ENCODE measurements around the gene RNF4. TPM values are rescaled to one million over a fixed set of nuclear protein-coding genes. Genes with fewer than 3 reads are reported as not detected.
"Not testable (repeated sequence)": the region's sequence is repeated elsewhere in the genome, so short reads cannot be mapped to it uniquely, and the experiment has no call there.

RNF4 gene
- total RNA-seq, 1 donor from 2014 or later = 34.6 TPM

DNA sequence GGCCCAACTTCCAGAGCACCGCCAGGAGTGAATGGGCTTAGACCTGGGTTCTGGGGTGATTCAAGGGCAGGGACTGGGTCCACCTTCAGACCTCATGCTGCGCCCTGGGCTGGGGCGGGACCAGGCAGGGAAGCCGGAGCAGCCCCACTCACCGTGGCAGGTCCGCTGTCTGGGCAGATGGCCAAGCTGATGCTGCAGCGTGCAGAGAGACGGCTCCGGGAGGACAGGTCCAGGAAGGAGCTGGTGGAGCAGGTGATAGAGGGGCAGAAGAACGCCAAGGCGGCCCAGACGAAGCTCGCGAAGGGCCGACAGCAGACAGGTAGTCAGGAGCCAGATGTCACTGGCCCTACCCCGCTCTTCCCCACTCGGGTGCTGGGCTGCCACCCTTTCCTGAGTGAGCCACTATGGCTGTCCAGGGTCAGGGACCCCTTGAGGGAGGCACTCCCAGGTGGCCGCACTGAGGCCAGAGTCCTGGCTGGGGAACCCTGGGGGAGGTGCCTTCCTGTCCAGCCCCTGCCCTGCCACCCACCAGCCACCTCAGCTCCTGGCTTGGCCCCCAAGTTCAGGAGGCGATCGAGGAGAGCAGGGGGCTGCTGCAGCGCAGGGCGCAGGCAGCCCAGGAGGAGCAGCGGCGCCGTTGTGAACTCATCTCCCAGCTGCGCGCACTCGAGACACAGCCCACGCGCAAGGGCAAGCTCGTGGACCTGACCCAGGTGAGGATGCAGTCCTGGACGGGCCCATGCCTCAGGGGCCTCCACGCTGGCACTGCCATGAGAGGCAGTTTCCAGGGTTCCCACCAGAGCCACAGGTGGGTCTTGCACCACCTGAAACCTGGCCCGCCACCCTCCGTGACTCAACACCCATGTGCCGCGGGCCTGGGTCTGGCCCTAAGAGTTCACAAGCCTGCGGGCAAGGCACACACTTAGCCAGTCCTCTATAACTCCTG is 10.1 kb upstream of the RNF4 start:
- peak; percentile 25 for ATAC-seq

DNA sequence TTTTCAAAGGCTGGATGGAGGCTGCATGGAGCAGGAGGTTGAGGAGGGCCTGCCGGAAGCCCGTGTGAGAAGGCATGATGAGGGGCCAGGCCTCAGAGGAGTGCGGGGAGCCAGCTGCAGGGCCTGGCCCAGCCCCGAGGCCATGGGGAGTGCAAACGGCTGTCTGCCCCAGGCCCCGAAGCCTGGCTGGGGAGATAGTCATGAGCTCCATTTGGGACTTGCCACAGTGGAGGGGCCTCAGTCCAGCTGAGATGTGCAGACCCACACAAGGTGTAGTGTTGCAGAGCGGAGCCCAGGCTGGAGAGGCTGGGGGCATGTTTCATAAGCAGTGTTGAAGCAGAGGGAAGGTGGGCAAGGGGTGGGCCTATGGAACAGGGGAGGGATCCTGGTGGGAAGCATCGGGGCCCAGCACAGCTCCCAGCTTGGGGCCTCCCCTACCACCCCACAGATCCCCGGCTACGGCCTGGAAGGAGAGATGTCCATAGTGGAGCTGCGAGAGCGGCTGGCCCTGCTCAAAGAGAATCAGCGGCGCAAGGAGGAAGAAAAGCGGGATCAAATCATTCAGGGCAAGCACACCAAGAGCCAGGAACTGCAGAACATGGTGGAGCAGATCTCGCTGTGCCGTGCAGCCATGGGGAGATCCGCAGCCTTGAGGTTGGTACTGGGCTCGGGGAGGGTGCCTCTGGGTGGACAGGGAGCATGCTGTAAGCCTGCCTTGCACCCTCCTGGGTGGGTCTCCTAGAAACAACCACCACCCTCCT is 9.1 kb upstream of the RNF4 start:
- ATAC-seq = no peak

DNA sequence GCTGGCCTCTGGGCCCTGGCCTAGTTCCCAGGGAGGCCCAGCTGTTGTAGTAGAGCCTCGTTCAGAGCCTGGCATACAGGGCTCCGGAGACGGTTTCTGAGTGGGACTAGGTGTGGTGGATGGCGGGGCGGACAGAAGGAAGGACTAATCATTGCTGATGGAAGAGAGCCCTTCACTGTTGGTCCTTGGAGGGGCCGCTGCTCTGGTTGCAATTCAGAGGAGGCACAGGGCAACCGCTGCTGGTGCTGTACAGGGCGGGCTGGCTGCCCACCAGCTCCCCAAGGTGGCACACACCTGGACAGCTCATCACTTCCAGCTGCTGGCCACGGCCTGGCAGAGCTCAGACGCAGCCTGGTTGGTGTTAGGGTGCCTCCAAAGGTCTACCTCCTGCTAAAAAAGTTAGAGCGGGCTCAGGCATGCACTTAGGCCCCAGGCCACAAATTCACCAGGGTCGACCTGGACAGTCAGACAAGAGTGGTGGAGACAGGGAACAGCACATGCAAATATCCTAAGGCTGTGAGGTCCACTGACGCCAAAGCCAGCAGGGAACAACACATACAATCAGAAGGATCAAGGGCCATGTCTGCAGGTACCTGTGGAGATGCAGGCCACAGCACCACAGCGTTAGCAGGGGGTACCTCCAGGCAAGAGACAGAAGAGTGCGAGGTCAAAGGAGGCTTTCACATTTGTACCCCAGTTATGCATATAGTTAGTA is 7.5 kb upstream of the RNF4 start:
- ATAC-seq = no peak

DNA sequence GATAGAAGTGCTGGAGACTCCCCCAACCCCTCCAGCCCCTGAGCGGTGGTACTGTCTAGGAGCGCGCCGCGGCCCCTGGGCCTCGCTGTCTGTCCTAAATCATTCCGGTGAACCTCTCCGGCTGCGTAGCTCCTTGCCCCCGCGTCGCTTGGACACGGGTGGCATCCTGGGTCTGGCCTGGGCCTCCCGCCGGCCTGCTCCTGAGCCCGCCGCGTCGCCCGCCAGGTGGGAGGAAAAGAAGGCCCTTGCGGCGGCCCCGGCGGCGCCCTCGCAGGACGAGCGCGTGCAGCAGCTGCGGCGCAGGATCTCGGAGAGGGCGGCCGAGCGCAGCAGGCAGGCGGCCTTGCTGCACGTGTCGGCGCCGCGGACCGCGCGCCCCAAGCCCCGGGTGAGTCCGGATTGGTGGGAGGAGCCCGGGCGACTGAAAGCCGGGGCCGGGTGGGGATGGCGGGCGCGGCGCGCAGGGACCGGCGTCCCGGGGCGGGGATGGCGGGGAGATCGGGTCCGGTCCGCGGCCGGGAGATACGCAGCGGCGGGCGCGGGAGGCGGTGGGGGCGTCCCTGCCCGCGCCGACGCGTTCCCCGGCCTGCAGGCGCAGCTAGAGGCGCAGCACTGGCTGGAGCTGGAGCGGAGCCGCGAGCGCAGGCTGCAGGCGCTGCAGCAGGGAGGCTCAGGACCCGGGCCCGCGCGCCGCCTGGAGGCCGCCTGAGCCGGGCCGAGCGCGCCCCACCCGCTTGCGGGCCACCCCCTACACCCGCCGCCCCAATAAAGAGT is 6.5 kb upstream of the RNF4 start:
- ATAC-seq = peak; percentile 75

DNA sequence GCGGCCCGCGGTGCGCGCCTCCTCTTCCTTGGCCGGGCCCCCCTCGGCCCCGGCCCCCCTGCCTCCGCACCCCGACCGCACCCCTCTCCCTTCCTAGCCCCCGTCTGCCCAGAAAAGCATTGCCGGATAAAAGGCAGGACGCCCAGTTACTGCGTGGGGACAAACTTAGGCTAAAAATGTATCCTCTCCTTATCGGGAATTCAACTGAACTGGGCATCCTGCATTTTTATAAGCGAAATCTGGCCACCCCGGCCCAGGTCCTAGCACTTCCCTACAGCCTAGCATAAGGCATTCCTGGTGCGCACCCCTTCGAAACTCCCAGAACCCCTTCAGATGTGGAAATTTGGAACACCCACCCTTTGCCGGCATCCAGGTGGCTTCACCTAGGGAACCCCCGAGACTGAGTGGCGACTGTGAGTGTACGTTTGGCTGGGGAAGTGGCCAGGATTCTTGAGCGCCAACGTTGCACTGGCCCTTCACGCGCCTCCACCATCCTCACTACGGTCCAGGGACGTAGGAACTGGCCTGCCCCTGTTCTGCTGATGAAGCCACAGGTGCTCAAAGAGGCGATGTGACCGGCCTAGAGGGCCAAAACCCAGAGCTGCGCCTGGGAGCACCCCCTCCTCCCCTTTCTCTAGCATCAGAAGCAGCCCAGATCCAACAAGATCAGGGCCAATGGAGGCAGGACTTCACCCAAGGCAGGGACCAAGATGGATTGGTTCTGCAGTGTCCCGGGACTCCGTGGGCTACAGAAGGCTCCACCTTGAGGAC is 5.7 kb upstream of the RNF4 start:
- ATAC-seq = no peak

DNA sequence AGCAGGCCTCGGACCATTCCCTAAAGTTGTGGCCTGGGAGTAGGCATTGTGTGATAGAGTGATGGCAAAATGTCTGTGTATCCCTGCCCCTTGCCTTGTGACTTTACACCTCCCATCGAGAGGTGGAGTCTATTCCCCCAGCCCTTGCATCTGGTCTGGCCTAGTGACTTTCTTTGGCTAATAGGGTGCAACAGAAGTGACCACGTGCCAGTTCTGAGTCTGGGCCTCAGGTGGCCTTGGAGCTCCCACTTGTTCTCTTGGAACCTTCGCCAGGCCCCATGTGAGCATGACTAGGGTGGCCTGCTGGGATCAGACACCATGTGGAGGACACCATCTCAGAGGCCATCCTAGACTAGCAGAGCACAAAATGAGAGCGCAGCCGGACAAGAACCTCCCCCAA is 3.9 kb upstream of the RNF4 start:
- no peak for ATAC-seq

DNA sequence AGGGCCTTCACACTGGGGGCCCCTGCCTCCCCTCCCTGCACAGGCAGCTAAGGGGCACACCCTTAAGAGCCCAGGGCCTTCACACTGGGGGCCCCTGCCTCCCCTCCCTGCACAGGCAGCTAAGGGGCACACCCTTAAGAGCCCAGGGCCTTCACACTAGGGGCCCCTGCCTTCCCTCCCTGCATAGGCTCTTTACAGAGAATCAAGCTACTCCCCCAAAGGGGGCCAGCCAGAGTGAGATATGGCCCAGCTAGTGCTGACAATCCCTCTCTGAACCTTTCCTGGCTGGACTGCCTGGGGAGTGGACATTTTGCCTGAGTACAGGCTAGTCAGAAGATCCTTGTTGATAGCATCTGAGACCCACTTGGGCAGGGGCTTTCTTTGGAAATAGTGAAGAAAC is 3.4 kb upstream of the RNF4 start:
- not testable (repeated sequence) for ATAC-seq

DNA sequence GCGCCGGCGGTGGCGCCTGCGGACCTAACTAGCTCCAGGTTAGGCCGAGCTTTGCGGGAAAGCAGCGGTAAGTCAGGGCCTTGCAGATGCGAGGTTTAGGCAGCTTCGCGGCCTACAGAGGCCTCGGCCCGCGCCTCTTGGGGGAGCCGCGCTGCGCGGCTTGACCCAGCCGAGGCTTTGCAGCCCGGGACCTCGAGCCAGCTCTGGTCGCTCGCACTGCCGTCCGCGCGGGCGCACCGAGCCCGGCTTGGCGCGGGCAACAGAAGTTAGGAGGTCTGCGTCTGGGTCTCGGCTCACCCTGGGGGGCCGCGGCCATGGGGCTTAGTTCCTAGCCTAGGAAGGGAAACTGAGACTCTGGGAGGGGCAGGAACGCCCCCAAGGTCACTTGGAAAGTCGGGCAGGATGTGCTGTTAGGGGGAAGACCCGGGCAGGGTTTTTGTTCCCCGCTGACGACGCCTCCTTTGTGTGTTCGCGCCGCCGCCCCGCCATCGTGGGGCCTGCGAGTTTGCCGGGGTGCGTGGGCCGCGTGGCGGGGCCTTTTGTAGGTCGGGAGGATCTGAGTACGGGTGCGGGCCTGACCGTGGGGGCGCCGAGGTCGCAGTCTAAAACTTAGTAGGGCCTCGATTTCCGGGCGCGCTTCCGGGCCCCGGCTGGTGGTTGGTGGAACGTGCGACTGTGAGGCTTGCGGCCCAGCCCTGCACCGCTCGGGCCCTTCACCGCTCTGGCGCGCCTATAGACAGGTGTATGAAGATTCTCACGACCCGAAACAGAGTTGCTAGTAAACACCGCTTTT is 482 bp downstream of the RNF4 start:
- ATAC-seq = peak; percentile 76

DNA sequence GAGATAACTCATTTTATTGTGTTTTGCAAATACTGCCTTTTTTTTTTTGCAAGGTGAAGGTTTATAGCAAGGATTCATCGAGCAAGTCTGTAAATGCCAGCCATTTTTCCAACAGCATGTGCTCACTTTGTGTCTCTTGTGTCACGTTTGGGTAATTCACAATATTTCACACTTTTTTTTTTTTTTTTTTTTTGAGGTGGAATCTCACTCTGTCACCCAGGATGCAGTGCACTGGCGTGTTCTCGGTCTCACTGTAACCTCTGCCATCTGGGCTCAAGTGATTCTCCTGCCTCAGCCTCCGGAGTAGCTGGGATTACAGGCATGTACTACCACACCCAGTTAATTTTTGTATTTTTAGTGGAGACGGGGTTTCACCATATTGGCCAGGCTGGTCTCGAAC is 1.9 kb downstream of the RNF4 start:
- ATAC-seq = no peak

DNA sequence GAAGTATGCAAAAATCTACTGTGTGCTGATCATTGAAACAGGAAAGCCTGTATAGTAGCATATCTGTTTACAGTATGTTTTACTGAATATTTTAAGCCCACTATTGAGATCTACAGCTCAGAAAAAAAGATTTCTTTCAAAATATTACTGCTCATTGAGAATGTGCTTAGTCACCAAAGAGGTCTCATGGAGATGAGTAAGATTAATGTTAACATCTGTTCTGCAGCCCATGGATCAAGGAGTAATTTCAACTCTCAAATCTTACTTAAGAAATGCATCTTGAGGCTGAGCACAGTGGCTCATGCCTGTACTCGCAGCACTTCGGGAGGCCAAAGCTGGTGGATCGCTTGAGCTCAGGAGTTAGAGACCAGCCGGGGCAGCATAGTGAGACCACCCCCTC is 3.3 kb downstream of the RNF4 start:
- ATAC-seq = no peak

DNA sequence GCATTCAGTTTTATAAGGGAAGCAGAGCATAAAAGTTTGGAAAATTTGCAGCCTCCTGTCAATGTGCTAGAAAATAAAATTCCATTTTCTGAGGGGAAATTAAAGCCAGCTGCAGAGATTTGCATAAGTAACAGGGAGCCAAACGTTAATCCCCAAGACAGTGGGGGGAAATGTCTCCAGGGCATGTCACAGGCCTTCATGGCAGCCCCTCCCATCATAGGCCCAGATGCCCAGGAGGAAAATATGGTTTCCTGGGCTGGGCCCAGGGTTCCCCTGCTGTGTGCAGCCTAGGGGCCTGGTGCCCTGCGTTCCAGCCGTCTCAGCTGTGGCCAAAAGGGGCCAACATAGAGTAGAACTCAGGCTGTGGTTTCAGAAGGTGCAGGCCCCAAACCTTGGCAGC is 9.3 kb downstream of the RNF4 start:
- ATAC-seq = no peak

DNA sequence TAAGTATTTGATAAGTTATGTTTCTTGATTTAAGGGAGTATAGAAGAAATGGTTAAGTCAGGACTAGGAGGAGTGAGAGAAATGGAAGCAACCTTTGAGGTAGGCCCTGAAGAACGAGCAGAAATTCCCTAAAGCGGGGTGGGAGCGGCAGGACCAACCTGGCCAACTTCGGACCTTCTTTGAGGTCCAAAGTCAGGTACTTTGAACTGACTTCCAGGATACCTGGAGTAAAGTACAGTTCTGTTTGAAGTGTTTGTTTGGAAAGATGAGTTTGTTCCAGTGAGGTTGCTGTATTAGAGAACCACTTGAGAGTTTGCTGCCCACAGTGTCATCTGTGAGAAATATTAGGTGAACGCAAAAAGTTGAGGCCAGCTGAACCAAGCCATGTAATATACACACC is 11.7 kb downstream of the RNF4 start:
- ATAC-seq = no peak

DNA sequence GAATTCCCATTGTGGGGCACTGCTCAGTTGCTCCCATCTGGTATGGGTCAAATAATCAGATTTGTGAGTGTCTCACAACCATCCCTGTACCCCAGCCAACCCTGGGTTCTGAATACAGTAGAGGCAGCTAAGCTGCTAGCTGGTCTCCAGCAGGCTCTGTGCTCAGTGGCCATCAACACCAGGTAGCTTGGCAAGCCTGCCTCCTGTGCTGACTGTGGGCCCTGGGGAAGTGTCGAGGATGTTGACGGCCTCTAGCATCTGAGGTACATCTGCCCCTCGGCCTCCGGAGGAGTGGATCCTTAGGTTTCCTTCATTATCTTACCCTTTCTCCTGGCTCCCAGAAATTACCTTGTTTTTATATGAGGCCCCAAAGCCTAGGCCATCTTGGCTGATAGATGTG is 13.3 kb downstream of the RNF4 start:
- ATAC-seq = no peak

DNA sequence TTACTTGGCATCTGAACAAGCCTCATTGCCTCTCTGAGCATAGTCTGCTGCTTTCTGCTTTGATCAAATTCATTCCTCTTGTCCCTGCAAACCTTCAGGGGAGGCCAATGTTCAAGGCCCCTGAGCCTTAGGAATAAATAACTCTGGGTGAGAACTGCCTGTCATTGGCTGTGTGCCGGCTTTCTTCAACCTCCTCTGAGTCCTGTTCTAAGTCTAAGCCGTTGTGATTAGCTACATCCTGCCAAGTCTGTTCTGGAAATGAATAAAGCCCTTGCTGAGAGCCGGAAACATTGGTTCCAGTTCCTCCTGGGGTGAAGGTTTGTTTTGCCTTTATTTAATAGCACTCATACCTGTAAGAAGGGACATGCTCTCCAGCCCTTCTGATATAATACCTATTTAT is 13.8 kb downstream of the RNF4 start:
- peak; percentile 35 for ATAC-seq

DNA sequence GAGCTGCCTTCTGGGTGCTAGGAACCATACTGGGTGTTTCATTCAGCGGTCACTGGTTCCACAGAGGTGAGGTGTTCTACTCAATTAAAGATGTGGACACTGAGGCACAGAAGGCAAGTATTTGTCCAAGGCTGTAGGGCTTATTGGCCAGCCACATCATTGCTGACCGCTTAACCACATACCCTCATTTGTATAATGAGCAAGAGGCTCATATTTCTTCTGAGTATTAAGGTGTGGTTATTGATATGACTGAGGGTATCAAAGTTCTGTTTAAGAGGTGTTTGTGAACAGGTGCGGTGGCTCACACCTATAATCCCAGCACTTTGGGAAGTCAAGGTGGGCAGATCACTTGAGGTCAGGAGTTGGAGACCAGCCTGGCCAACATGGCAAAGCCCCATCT is 14.3 kb downstream of the RNF4 start:
- no peak for ATAC-seq

DNA sequence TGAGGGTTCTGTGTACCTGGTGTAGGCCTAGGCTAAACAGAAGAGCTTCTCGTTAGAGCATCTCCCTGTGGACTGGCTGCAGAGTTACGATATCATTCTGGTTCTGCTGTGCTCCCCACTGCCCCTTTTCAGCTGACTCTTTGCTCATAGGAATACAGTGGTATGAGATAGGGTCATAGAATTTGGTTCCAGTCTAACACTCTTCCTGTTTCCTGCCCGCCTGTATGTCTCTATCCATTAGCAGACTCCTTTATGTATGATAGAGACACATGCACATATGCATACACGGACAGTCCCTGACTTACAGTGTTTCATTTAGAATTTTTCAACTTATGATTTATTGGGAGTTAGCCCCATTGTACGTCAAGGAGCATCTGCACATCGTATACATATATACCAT is 15.3 kb downstream of the RNF4 start:
- no peak for ATAC-seq

DNA sequence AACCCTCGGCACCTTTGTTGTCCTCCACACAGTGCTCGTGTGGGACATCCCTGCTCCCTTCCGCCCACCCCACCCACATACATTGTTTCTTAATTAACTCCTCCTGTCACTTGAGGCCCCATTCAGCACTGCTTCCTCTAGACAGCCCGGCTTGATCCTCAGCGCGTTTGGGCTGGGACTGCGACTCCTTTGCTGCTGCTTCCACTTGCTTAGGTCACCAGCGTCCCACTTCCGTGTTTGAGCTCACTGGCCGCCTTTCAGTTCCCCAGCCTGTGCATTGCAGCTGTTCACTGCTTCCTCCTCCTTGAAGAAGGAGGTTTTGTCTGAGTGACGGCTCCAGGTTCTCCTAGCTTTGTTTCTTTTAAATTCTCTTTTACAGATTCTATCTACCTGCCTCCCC is 16.1 kb downstream of the RNF4 start:
- peak; percentile 47 for ATAC-seq

DNA sequence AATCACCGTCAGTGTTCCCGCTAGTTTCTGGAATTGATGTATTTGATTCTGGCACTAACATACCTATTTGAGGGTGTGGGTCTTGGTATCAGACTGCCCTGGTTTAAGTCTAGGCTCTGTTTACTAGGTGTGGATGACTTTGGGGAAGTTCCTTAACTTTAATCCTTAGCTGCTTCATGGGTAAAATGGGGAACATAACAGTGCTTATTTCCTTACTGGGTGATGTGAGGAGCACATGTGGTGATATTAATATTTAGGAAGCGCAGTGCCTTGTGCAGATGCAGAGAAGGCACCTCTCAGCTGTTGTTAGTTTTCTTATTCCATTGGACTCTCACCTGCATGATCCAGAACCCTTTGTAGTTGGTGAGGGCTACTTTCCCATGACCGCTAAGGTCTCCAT is 17.1 kb downstream of the RNF4 start:
- ATAC-seq = no peak

DNA sequence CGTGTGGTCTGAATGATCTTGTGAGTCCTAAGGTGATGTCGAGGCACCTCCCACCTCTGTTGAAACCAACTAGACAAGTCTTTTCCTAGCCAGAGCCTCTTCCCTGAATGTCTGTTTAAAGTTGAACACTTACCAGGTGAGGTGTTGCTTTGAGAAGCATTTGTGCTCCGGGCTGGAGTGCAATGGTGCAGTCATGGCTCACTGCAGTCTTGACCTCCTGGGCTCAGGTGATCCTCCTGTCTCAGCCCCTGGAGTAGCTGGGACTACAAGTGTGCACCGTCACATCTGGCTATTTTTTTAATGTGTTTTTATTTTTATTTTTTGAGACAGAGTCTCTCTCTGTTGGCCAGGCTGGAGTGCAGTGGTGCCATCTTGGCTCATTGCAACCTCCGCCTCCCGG is 18.1 kb downstream of the RNF4 start:
- peak; percentile 26 for ATAC-seq

DNA sequence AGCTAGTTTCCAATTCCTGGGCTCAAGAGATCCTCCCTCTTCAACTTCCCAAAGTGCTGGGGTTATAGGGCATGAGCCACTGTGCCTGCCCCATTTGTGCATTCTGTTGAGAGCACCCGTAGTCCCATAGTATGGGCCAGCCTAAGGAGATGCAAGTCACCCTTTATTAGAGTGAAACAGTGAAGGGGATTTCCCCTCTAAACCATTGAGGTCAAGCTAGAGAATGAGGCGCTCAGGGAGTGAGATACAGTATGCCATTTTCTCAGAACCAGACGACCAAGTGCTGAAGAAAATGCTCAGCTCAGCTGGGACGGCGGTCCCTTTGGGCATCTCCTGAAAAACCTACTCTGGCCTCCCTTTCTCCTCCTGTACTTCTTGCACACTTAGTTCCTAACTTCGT is 18.7 kb downstream of the RNF4 start:
- ATAC-seq = no peak

All from esophagus mucosa (tissue), 1 donor.